ENCODE measurements around the gene TBL1X. TPM values are rescaled to one million over a fixed set of nuclear protein-coding genes. Genes with fewer than 3 reads are reported as not detected.

The TBL1X gene
- total and polyA plus RNA-seq, 2 of the 8 experiments (the other 6 are each of a cell fraction or from before 2014, with no cell fraction given) = 13.3 to 25.6 TPM

- Histone ChIP-seq H2BK20ac (ENCODE audit: low read length) (no peak overlapping the region), H2BK15ac (ENCODE audit: low read length) (no peak overlapping the region), H3K27ac (ENCODE audit: low read depth, low read length) (no peak overlapping the region), H3K79me2 (ENCODE audit: control insufficient read depth in 1 of 2, insufficient read depth in 2 of 2, low read length in 2 of 2) (no peaks in the 10 kb centered on the region), H3K27me3 (replicated peaks in 1 of 4; ENCODE audit: control insufficient read depth in 3 of 4, extremely low read depth in 1 of 4, insufficient read depth in 3 of 4, low read length in 3 of 4) (no peaks in the 10 kb centered on the region), H2BK12ac (ENCODE audit: low read depth, low read length) (no peak overlapping the region), H2AFZ (ENCODE audit: low read length) (no peak overlapping the region), H3K4ac (replicated peaks; ENCODE audit: insufficient read length, low read depth, low read length) (no peak overlapping the region), H2AK5ac (ENCODE audit: low read depth, low read length) (no peak overlapping the region), H4K8ac (ENCODE audit: extremely low read depth, insufficient read depth, low read length) (no peak overlapping the region), H3K79me1 (ENCODE audit: low read depth, low read length) (no peaks in the 10 kb centered on the region), H3K4me3 (ENCODE audit: extremely low read depth in 1 of 4, insufficient read depth in 2 of 4, low read depth in 3 of 4, low read length in 4 of 4) (no peak overlapping the region), H3K23ac (ENCODE audit: insufficient read length) (no peak overlapping the region), H2BK5ac (ENCODE audit: low read depth, low read length) (no peak overlapping the region), H3K9ac (replicated peaks in 1 of 4; ENCODE audit: extremely low read depth in 1 of 4, low read depth in 3 of 4, low read length in 3 of 4) (no peak overlapping the region), H3K9me3 (ENCODE audit: insufficient read depth in 2 of 2, low read depth in 1 of 2, low read length in 1 of 2) (no peaks in the 10 kb centered on the region), H2BK120ac (replicated peaks; ENCODE audit: low read depth, low read length) (no peak overlapping the region), H3K23me2 (ENCODE audit: low read depth, low read length) (no peaks in the 10 kb centered on the region), H3K36me3 (ENCODE audit: control insufficient read depth in 2 of 4, insufficient read depth in 4 of 4, low read length in 3 of 4) (no peaks in the 10 kb centered on the region), H4K5ac (ENCODE audit: insufficient read length, low read depth, low read length) (no peak overlapping the region), H4K20me1 (replicated peaks in 1 of 2; ENCODE audit: control insufficient read depth in 1 of 2, insufficient read depth in 2 of 2, low read length in 2 of 2) (no peaks in the 10 kb centered on the region), H3K18ac (ENCODE audit: extremely low read depth, low read length) (no peak overlapping the region), H3K56ac (replicated peaks; ENCODE audit: insufficient read length, low read depth, low read length) (no peak overlapping the region), H3K4me1 (replicated peaks in 1 of 4; ENCODE audit: control insufficient read depth in 3 of 4, insufficient read depth in 4 of 4, low read length in 3 of 4) (no peaks in the 10 kb centered on the region), H4K91ac (replicated peaks; ENCODE audit: insufficient read length, low read length) (no peak overlapping the region), H3K14ac (ENCODE audit: insufficient read length) (no peak overlapping the region), H3K4me2 (ENCODE audit: insufficient read depth in 1 of 2, low read depth in 2 of 2, low read length in 2 of 2) (no peak overlapping the region)
- CTCF ChIA-PET (ENCODE audit: partially characterized antibody) = no interaction called here
- no peak for DNase-seq (ENCODE audit: low read depth in 1 of 2, low spot score in 2 of 2)
- POLR2A ChIA-PET (ENCODE audit: partially characterized antibody) = no interaction called here
- 87% methylated on average over 4 of the region's 6 CpGs; no CpG with 5 or more reads in 1 of the 2 experiments for WGBS, 2 experiments (ENCODE audit: extremely low coverage in 1 of 2, insufficient coverage in 1 of 2, insufficient read length in 1 of 2, insufficient replicate concordance in 2 of 2, low coverage in 1 of 2, low lambda C conversion rate in 2 of 2, missing lambda C conversion rate in 1 of 2)
- TF ChIP-seq ATF2 (IDR thresholded peaks at IDR 0.05; ENCODE audit: low read length) = no peak
- no peak for TF ChIP-seq BACH1 (IDR thresholded peaks at IDR 0.05; ENCODE audit: low read length)
- no peak for TF ChIP-seq EGR1 (IDR thresholded peaks at IDR 0.05; ENCODE audit: borderline replicate concordance, low read depth, low read length)
- no peak for TF ChIP-seq BRCA1 (IDR thresholded peaks at IDR 0.05; ENCODE audit: low read depth, low read length)
- no peak for TF ChIP-seq TAF7 (optimal IDR thresholded peaks at IDR 0.05; ENCODE audit: borderline replicate concordance, low read depth, low read length)
- no peak for TF ChIP-seq CHD2 (IDR thresholded peaks at IDR 0.05; ENCODE audit: low read length)
- no peak for FAIRE-seq
Measured at GRCh38 chrX:9644335-9644734, 179.5 kb downstream of the TBL1X start.

Data from H1 (cell line).